SIG-M5 (cell line): ENCODE results near the gene PLA2G15.

ENCODE experiments used
- DNase-seq: peaks from one replicate; lab custom pipeline; 2025; lab: John Stamatoyannopoulos, UW

PLA2G15 gene

DNA sequence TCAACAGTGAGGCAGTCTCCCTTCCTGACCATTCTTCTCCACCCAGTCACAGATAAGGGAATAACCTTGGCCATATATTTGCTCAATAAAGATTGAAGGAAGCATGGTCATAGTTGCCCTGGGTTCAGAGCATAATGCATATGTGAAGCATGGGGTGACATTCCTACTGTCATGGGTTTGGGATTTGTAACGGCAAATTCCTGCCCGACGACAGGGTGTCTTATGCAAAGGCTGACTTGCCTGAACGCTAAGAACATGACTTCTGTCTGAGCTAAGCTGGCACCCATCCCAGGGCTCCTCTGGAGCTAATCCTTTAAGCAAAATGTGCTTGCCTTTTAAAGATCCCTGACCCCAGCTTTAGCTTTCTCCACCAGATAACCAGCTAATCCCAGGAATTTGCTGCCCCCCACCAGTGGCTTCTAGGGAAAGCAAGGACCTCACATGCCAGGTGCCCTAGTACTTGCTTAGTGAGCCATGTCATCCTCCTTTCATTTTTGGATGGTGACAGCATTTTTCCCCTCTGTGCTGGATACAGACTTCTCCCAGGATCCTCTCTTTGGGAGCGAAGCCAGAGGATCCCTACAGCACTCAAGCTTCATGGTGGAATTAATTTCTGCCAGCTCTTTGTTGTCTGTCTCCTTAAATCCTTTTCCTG is 53.9 kb downstream of the PLA2G15 start:
- DNase-seq = no peak

DNA sequence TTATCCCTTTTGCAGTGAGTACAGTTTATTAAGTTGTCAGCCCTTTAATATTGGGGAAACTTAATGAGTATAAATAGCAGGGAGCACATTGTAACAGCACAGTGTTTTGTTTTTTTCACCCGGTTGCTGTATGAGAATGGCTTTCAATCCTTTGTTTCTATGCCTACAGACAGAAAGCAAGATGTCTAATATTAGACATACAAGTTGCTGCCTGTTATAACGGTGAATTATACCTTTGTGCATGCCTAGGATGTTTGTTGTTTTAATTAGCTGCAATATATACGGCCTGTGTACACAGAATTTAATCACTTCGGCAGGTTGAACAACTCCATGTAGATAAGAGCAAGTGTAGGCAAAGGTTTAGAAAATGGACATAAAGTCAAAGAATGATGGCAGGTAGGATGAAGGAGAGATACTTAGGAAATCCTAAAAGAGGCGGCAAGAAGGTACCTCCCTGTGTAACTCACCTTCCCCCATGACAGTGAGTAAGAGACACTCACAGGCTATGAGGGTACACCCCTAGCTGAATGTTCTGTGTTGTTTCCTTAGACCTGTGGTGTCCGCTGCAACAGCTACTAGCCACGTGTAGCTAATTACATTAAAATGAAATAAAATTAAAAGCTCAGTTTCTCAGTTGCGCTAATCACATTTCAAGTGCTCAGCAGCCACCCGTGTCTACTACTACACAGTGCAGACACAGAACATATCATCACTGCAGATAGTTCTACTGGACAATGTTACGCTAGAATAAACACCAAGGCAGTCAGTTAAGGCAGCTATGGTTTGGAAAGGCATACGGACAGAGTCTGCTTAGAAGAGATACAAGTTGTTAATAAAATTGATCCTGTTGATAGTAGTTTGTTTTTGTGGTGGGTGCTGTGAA is 54.6 kb downstream of the PLA2G15 start:
- no peak for DNase-seq

DNA sequence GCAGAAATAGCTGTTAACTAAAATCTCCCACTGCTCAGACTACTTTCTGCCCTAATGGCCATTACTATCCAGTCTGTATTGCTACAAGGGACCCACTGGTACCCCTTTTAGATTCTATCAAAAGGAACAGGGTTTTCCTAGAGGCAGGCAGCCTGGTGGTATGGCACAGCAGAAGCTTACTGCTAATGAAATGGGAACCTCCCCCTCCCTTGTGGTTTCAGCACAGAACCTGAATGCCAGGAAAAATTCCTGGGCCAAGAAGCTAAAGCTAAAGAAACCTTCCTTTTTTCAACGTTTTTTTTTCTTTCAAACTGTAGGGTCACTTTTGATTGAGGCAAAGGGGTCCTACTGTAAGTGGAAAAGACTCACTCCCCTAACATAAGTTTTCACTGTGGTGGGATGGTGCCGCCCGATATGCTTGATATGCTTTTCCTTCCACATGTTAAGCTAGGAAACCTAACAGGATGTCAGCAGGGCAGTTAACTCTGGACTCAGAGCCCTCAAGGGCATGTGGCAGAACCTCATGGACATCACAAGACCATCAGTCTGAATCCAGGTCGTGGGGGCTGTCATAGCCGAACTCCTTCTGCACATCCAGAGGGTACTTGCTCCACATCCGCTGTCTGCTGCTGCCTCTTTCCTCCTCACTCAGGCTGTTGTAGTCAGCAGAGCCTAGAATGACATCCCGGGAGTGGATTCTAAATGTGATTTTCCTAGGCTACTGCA is 55.7 kb downstream of the PLA2G15 start:
- DNase-seq = no peak

DNA sequence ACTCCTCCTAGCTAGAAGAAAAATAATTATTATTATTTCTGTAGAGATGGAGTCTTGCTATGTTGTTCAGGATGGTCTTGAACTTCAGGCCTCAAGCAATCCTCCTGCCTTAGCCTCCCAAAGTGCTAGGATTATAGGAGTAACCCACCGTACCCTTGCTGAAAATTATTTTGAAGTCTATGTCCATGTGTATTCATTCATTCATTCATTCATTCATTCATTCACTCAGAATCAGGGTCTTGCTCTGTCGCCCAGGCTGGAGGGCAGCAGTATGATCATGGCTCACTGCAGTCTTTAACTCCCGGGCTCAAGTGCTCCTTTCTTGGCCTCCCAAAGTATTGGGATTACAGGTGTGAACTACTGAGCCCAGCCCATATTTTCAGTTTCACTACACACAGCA is 61.5 kb downstream of the PLA2G15 start:
- no peak for DNase-seq

- DNase-seq = no peak
Measured at GRCh38 chr16:68309799-68310198, 64.6 kb downstream of the PLA2G15 start.

DNA sequence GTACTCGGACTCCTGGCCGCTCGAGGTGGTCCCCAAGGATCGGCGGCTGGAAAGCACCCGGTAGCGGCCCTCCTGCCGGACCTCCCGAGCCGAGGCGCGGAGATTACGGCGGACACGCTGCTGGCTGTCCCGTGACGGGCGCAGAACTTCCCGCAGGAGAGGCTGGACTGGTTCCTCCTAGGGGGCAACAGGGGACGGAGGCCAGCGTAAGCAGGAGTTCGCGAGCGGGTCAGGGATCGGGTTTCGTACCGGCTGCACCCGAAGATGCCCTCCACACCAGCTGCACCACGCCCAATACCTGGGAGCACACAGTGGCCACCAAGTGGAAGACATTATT is 65.2 kb downstream of the PLA2G15 start:
- DNase-seq = no peak
